Neutrophil (primary cell): ENCODE results near the gene ZNF69.
"Not testable (repeated sequence)": the region's sequence is repeated elsewhere in the genome, so short reads cannot be mapped to it uniquely, and the experiment has no call there.

Source experiments
- H3K27ac ChIP-seq: fragments of 200-600 bp; sonication (generic); 2 replicates; pipeline ENCODE4 v1.5.1; 2016; ENCODE audit warnings: mild to moderate bottlenecking, moderate library complexity
- H3K27me3 ChIP-seq: fragments of 200-600 bp; sonication (generic); 2 replicates; pipeline ENCODE4 v1.6.0; 2016; ENCODE audit warnings: mild to moderate bottlenecking
- H3K36me3 ChIP-seq: fragments of 200-600 bp; sonication (generic); 2 replicates; pipeline ENCODE4 v1.5.1; 2017
- H3K4me1 ChIP-seq, 2 experiments: fragments of 200-600 bp in 1 of 2; sonication (generic) in 1 of 2; 1 replicate in 1 of 2; 2 replicates in 1 of 2; pipeline versions ENCODE4 v1.5.1 to v1.6.1; 2013 to 2016; ENCODE audit warnings: low read depth in 1 of 2, low read length in 1 of 2, mild to moderate bottlenecking in 1 of 2, moderate library complexity in 1 of 2; ENCODE audit not compliant: control insufficient read depth in 1 of 2, insufficient read depth in 1 of 2
- H3K4me3 ChIP-seq, 2 experiments: fragments of 200-600 bp in 1 of 2; sonication (generic) in 1 of 2; 1 replicate in 1 of 2; 2 replicates in 1 of 2; pipeline ENCODE4 v1.5.1; 2013 to 2016; ENCODE audit warnings: low read depth in 1 of 2, low read length in 1 of 2, mild to moderate bottlenecking in 1 of 2, moderate library complexity in 1 of 2
- H3K9me3 ChIP-seq: fragments of 200-600 bp; sonication (generic); 2 replicates; pipeline ENCODE4 v1.5.1; 2016
- TF ChIP-seq, protein P1 (sequence below): fragments of 200-600 bp; sonication (generic); IDR thresholded peaks from 2 replicates; pipeline ENCODE4 v1.5.1; 2016; ENCODE audit warnings: antibody characterized with exemption

The ZNF69 gene

DNA sequence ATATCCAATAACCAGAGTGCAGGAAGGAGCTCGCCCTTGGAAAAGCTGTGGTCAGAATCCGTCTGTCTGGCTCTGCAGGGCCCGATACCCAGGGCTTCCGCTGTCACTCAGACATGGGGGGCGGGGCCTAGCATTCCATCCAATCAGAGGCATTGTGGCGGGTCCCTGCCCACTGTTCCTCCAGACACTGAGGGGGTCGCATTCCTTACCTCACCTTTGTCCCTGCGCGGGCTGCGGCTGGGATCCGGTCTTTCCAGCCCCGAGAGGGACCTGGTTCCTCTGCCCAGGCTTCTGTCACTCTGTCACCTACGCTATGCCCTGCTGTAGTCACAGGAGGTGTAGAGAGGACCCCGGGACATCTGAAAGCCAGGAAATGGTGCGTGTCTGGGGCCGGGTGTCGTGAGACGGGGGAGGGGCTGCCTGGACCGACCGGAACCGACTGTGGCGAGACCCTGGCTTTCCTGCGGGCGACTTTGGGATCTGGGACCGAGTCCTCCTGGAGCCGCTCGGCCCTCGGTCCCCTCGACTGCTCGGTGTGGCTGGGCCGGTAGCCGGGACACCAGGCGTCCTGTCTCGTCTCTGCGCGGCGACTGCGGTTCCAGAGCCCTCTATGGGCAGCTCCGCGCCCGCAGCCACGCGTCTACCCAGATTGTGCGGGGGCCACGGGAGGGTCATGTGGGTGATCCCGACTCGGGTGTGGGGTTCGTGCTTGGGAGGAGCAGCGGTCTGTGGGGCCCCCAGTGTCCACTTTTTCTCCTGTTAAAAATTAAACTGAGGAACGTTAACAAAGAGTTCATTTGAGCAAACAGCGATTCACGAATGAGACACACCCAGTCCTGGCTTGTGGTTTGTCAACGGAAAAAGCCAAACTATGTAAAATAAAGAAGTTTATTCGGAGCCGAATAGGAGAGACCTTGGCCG, at the start of gene ZNF69:
Gene ZNF69 (plus strand): TSS at position 172 of the 921 bp plus-strand sequence. CDS start 142 bp downstream, at position 314.
- H3K9me3 ChIP-seq = no peaks in the 10 kb centered on the region
- no peaks in the 10 kb centered on the region for H3K36me3 ChIP-seq
- TF ChIP-seq, protein P1, sequence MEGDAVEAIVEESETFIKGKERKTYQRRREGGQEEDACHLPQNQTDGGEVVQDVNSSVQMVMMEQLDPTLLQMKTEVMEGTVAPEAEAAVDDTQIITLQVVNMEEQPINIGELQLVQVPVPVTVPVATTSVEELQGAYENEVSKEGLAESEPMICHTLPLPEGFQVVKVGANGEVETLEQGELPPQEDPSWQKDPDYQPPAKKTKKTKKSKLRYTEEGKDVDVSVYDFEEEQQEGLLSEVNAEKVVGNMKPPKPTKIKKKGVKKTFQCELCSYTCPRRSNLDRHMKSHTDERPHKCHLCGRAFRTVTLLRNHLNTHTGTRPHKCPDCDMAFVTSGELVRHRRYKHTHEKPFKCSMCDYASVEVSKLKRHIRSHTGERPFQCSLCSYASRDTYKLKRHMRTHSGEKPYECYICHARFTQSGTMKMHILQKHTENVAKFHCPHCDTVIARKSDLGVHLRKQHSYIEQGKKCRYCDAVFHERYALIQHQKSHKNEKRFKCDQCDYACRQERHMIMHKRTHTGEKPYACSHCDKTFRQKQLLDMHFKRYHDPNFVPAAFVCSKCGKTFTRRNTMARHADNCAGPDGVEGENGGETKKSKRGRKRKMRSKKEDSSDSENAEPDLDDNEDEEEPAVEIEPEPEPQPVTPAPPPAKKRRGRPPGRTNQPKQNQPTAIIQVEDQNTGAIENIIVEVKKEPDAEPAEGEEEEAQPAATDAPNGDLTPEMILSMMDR = no peak
- peak within 1 kb of the TSS; percentile 51 to 62 for H3K4me3 ChIP-seq
- H3K4me1 ChIP-seq = peaks cover 16% of the 10 kb centered on the region in 2 experiments
- peak within 1 kb of the TSS; percentile 41 for H3K27ac ChIP-seq
- H3K27me3 ChIP-seq = no peaks in the 10 kb centered on the region

DNA sequence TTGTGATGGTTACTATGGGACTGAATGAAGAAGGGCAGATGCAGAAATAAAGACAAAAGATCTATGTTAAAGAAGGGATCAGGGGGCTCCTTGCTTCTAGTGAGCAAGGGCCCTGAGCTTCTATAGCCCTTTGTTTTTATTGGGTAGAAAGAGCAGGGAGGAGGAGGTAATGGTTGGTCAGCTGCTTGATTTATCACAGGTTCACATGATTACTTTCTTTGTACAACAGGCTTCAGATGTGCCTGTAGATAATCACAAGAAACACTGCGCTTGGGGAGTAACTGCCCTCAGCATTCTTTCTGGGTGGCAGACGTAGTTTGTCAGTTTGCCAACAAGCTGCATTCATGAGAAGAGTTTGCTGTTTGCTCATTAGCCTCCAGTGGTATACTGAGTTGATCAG, 43.9 kb upstream of the ZNF69 start:
- H3K27ac ChIP-seq = no peak overlapping the region

DNA sequence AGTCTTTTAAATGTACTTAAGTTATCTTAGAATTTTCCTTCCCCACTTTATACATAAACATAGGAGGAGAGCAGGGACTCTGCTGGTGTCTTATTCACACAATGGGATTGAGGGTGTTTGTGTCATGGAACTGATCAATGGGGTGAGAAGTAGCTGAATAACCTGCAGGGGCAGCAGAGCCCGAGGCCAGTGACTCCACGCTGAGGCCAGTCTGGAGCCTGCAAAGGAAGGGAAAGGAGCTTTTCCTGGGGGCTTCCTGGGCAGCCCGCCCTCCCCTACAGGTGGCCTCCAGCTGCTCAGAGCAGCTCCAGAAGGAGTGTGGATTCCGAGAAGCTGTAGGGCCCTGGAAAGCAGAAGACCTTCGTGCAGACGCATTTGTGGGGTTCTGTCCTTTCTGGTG, 40.0 kb upstream of the ZNF69 start:
- H3K9me3 ChIP-seq, H3K36me3 ChIP-seq, H3K27ac ChIP-seq, H3K27me3 ChIP-seq, H3K4me3 ChIP-seq: not testable (repeated sequence)
- peaks cover 11 to 17% of the 10 kb centered on the region in 2 experiments for H3K4me1 ChIP-seq

More for the DNA sequence above, 43.9 kb upstream of the ZNF69 start:
- H3K4me3 ChIP-seq = no peak overlapping the region
- H3K27me3 ChIP-seq = no peaks in the 10 kb centered on the region
- H3K4me1 ChIP-seq = peaks cover 4% of the 10 kb centered on the region in 2 experiments
- no peaks in the 10 kb centered on the region for H3K9me3 ChIP-seq
- no peaks in the 10 kb centered on the region for H3K36me3 ChIP-seq
- TF ChIP-seq, protein P1 = no peak

DNA sequence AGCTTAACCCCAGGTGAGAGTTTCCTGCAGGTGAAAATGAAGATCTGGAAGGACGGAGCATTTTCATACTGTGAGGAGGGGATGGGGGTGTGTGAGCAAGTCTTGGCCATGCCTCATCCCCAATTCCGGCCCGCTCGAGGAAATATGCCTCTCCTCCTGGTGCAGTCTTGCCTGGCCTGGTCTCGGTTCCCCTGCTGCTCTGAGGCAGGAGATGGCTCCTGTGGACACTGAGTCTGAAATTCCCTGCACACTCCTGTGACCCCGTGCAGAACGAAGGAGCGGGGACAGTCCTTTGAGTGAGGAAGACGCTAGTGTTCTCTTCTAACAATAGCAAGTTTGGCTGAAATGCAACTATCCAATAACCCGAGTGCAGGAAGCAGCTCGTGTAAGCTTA, 39.4 kb upstream of the ZNF69 start:
- TF ChIP-seq, protein P1 = no peak
- Histone ChIP-seq H3K36me3 (no peaks in the 10 kb centered on the region), H3K27ac (peak overlapping the region; percentile 77), H3K9me3 (peaks cover 4% of the 10 kb centered on the region), H3K4me1 (peaks cover 11 to 17% of the 10 kb centered on the region in 2 experiments), H3K27me3 (no peaks in the 10 kb centered on the region), H3K4me3 (peak overlapping the region; percentile 63 to 75)

DNA sequence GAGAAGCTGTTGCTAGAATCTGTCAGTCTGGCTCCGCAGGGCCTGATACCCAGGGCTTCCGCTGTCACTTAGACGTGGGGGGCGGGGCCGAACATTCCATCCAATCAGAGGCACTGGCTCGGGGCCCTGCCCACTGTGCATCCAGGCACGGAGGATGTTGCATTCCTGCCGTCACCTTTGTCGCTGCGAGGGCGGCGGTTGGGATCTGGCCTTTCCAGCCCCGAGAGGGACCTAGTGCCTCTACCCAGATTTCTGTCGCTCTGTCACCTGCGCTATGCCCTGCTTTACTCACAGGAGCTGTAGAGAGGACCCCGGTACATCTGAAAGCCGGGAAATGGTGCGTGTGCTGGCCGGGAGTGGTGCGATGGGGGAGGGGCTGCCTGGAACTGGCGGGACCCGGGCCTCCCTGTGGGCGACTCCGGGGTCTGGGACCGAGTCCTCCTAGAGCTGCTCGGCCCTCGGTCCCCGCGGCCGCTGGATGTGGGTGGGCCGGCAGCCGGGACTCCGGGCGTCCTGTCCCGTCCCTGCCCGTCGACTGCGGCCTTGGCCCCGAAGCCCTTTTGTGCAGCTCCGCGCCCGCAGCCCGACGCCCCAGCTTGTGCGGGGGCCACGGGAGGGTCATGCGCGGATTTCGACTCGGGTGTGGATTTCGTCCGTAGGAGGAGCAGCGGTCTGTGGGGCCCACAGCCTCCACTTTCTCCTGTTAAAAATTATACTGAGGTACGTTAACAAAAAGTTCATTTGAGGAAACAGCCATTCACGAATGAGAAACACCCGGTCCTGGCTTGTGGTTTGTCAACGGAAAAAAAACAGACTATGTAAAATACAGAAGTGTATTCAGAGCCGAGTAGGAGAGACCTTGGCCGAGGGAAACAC, 38.8 kb upstream of the ZNF69 start, which contains the start of gene ZNF439:
Gene ZNF439 (plus strand): TSS at position 133 of the 876 bp plus-strand sequence. CDS start 142 bp downstream, at position 275.
- Histone ChIP-seq H3K9me3 (peaks cover 11% of the 10 kb centered on the region), H3K27me3 (no peaks in the 10 kb centered on the region), H3K4me1 (peaks cover 11 to 17% of the 10 kb centered on the region in 2 experiments), H3K4me3 (peak within 1 kb of the TSS; percentile 63 to 75), H3K36me3 (no peaks in the 10 kb centered on the region), H3K27ac (peak within 1 kb of the TSS; percentile 77)
- TF ChIP-seq, protein P1 = no peak

DNA sequence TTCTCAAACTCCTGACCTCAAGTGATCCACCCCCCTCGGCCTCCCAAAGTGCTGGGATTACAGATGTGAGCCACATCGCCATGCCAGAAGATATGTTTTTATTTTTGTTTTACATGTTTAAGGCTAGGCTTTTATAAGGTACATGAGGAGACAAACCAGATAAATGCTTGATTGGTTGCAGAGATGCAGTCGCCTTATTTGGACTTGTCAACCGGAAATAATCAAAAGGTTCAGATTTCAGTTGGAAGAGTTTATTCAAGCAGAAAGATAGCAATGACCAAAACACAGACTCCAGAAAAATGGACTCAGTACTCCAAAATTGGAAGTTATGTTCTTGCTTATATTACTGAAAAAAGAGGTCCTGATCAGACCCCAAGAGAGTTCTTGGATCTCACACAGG, 37.3 kb upstream of the ZNF69 start:
- not testable (repeated sequence) for H3K36me3 ChIP-seq, H3K4me3 ChIP-seq, H3K27ac ChIP-seq, H3K27me3 ChIP-seq
- Histone ChIP-seq H3K9me3 (peaks cover 24% of the 10 kb centered on the region), H3K4me1 (peaks cover 11 to 17% of the 10 kb centered on the region in 2 experiments)
